ENCODE measurements around the gene DAAM1.

DNA sequence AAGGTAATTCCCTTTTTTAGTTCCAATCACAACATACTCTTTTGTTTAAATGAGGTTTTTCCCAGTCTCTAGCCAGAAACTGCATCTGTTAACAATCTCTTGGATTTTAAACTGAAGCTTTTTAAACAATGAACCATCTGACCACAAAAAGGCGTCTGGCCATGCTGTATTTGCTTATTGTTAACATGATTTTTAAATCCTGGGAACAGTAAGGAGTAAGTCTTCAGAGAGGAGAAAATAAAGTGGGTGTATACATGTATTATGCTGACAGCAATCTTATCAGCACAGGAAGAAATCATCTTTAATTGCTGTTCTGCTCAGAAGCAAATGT is 106.2 kb downstream of the DAAM1 start:
- TF ChIP-seq, protein P1, sequence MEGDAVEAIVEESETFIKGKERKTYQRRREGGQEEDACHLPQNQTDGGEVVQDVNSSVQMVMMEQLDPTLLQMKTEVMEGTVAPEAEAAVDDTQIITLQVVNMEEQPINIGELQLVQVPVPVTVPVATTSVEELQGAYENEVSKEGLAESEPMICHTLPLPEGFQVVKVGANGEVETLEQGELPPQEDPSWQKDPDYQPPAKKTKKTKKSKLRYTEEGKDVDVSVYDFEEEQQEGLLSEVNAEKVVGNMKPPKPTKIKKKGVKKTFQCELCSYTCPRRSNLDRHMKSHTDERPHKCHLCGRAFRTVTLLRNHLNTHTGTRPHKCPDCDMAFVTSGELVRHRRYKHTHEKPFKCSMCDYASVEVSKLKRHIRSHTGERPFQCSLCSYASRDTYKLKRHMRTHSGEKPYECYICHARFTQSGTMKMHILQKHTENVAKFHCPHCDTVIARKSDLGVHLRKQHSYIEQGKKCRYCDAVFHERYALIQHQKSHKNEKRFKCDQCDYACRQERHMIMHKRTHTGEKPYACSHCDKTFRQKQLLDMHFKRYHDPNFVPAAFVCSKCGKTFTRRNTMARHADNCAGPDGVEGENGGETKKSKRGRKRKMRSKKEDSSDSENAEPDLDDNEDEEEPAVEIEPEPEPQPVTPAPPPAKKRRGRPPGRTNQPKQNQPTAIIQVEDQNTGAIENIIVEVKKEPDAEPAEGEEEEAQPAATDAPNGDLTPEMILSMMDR (IDR thresholded peaks at IDR 0.05) = no peak
- TF ChIP-seq EZH2 (IDR thresholded peaks at IDR 0.05) = no peak
